AG08395 (cell line): Measurements from ENCODE around the gene TIAM2.

ENCODE experiments used
- DNase-seq: peaks from one replicate; pipeline ENCODE4 v3.0.0; 2012; ENCODE audit warnings: mixed read lengths, low spot score

Gene TIAM2

GRCh38 chr6:155235087-155235486 is 240.0 kb downstream of the TIAM2 start:
- no peak for DNase-seq

- DNase-seq, result no peak
These were observed 242.5 kb downstream of the TIAM2 start for GRCh38 chr6:155237613-155238012.

- DNase-seq, result no peak
These were observed 245.9 kb downstream of the TIAM2 start for GRCh38 chr6:155240905-155241600.

GRCh38 chr6:155241966-155242365 is 246.9 kb downstream of the TIAM2 start:
- DNase-seq, result no peak

GRCh38 chr6:155244434-155244833 is 249.3 kb downstream of the TIAM2 start:
- DNase-seq, result no peak

- no peak for DNase-seq
These were observed 250.1 kb downstream of the TIAM2 start for GRCh38 chr6:155245193-155245592.

- DNase-seq, result peak; percentile 15
These were observed 250.7 kb downstream of the TIAM2 start for GRCh38 chr6:155245831-155246230.

- no peak for DNase-seq
These were observed 251.7 kb downstream of the TIAM2 start for GRCh38 chr6:155246825-155247224.

GRCh38 chr6:155247618-155248007 is 252.5 kb downstream of the TIAM2 start:
- DNase-seq, result peak; percentile 67

- DNase-seq, result peak; percentile 77
These were observed 253.2 kb downstream of the TIAM2 start for GRCh38 chr6:155248008-155249001.

- no peak for DNase-seq
These were observed 255.7 kb downstream of the TIAM2 start for GRCh38 chr6:155250701-155251381.

- no peak for DNase-seq
These were observed 257.5 kb downstream of the TIAM2 start for GRCh38 chr6:155252581-155252980.

- no peak for DNase-seq
These were observed 258.2 kb downstream of the TIAM2 start for GRCh38 chr6:155253337-155253736.

GRCh38 chr6:155254139-155254538 is 259.0 kb downstream of the TIAM2 start:
- DNase-seq, result no peak

- DNase-seq, result no peak
These were observed 261.1 kb downstream of the TIAM2 start for GRCh38 chr6:155256122-155256795.

GRCh38 chr6:155257796-155258195 is 262.7 kb downstream of the TIAM2 start:
- no peak for DNase-seq

- DNase-seq, result no peak
These were observed 264.1 kb downstream of the TIAM2 start for GRCh38 chr6:155259204-155259603.

- DNase-seq, result no peak
These were observed 264.8 kb downstream of the TIAM2 start for GRCh38 chr6:155259897-155260296.

- no peak for DNase-seq
These were observed 265.6 kb downstream of the TIAM2 start for GRCh38 chr6:155260686-155261085.

- no peak for DNase-seq
These were observed 266.2 kb downstream of the TIAM2 start for GRCh38 chr6:155261111-155261900.

- DNase-seq, result no peak
These were observed 267.5 kb downstream of the TIAM2 start for GRCh38 chr6:155262655-155263054.
